HG03135 (cell line): ENCODE results near the gene TMEM132C.

Source experiments
- ATAC-seq: cut with Tn5 transposase; IDR thresholded peaks from one replicate; pipeline ENCODE4 v1.9.1; 2021; ENCODE audit warnings: mild to moderate bottlenecking, moderate library complexity; ENCODE audit not compliant: unreplicated experiment

Gene TMEM132C

DNA sequence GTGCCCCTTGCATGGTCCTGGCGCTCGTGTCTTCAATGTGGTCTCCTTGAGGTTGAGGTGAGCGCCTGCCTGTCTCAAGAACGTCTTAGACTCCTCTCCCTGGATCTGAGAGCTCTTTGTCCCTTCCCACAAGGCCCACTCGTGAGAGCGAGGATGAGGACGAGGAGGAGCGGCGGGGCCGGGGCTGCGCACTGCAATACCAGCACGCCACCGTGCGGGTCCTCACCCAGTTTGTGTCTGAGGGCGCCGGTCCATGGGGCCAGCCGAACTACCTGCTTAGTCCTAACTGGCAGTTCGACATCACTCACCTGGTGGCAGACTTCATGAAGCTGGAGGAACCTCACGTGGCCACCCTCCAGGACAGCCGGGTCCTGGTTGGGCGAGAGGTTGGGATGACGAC lies 428.7 kb downstream of the TMEM132C start:
- no peak for ATAC-seq

DNA sequence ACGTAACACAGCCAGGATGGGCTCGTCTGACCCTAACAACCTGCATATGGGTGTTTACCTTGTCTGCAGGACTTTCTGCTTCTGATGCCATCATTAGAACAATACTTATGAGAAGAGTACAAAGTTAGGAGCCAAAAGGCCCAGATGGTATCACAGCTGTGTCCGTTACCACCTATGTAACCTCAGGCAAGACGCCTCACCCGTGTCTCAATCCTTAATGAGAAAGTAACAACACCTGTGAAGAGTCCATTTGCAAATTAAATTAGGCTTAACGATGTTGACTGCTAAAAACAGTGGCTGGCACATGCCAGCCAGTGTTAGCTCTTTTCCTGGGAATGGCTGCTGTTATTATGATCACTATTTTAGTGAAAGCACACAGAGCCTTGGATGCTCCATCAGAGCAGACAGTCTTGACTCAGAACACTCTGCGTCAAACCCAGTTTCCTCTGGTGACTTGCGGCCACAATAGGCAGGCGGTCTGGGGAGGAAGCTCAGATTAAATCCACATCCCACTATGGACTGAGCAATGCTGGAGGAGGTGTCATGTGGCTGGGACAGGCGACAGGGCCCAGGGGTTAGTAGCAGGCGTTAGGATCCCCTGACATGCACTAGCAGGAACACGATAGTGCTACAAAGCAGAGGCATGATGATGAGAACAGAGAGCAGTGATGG lies 431.5 kb downstream of the TMEM132C start:
- no peak for ATAC-seq

DNA sequence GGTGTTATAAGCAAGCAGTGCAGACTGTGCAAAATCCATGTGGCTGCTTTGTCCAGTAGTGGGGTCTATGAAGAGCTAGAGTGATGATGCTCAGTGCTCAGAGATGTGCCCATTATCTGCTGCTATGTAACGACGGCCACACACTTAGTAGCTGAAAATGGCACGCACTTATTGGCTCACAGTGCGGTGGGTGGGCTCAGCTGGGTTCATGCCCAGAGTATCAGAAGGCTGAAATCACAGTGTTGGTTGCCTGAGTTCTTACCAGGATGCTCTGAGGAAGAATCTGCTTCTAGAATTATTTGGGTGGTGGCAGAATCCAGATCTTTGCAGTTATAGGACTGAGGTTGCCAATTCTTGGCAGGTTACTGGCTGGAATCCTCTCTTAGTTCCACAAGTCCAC lies 432.1 kb downstream of the TMEM132C start:
- ATAC-seq = no peak

DNA sequence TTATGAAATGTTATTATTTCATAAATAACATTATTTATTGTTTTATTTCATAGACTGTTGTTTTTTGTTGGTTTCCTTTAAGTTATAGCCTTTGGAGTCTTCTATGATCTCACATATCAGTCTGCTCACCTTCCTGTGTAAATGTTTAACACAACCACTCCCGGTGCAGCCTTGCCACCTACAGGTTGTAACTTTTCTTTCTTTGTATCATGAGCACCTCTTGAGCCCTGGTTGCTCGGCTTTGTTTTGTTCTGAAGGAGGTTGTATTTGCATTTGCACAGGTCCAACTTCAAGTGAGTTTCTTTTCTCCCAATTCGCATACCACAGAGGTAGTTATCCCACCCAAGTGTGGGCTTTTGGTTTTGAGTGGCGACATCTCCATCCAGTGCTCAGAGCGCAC lies 435.4 kb downstream of the TMEM132C start:
- no peak for ATAC-seq

DNA sequence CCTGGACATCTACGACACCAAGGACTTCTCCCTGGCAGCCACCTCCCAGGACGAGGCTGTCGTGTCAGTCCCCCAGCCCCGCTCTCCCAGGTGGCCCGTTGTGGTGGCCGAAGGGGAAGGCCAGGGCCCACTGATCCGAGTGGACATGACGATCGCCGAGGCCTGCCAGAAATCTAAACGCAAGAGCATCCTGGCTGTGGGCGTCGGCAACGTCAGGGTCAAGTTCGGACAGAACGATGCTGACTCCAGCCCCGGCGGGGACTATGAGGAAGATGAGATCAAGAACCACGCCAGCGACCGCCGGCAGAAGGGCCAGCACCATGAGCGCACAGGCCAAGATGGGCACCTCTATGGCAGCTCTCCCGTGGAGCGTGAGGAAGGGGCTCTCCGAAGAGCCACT lies 438.2 kb downstream of the TMEM132C start:
- no peak for ATAC-seq

DNA sequence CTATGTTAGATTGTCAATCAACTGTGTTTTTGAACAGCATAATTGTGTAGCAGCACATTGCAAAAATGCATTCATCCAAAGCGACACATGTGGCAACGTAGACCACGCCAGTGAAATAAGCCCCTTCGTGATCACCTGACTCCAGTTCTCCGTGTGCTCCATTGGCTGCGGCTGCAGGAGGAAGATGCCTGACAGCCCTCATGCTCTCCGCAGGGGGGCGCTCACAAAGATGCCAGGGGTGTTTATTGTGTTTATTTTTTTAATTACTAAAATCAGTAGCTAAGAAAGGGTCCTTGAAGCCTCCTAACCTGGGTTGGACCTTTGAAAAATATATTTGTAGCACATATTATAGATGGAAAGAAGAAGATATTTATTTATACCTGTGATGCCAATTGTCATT lies 440.5 kb downstream of the TMEM132C start:
- no peak for ATAC-seq

DNA sequence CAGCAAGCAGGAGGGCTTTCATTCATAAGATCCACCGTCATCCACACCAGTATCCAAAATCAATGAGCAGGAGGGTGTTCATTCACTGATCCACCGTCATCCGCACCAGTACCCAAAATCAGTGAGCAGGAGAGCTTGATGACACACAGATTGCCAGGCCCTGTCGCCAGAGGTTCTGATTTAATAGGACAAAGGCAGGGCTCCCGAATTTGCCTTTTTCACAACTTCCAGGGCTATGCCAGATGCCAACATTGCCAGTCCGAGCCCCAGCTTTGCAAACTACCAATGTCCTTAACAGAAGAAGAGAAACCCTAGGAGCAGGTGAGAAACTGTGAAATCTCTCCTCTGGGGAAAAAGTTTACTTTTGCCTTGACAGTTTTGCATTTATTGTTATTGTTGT lies 441.8 kb downstream of the TMEM132C start:
- no peak for ATAC-seq

DNA sequence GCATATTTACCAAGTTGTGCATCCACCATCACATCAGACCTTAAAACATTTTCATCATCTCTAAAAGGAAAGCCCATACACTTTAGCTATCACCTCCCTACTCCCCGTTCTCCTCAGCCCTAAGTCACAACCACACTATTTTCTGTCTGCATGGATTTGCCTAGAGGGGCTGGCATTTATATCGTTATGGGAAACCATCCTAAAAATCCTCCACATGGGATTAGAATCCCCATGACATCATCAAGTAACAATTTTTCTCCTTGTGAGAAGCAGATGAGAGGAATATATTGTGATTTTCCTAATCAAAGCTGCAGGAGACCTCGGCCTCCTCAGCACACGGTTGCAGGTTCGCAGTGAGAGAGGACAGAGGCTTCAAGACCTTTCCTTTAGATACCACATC lies 442.7 kb downstream of the TMEM132C start:
- ATAC-seq = no peak

DNA sequence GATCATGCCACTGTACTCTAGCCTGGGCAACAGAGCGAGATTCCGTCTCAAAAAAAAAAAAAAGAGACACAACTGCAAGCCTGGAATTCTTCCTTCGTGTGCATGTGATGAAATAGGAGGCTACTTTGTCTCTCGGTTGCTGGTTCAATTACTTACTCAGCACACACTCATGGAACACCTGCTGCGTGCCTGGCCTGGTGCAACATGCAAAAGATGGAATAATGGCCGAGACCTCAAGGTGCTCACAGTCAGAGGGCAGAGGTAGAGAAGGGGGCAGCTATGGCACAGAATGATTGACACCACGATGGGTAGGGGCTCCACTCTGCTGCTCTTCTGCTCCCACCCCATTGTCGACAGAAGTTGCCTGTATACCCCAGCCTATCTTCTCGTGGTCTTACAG lies 444.5 kb downstream of the TMEM132C start:
- no peak for ATAC-seq

DNA sequence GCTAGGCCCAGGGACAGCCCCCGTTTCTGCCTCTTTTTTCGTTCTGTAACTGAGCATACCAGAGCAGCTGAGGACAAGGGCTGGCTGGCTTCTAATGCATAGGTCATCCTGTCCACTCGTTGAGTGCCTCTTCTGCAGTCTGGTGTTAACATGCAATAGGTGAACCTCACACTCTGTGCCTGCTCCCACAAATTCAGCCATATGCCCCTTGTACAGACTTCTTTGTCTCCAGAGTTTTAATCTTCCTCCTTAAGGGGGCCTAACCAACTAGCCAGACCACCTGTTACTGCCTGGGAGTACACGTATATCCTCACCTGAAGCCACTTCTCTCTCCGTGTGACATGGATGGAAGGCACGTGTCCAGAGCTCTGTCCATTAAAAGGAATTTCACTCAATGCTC lies 445.7 kb downstream of the TMEM132C start:
- ATAC-seq = no peak

DNA sequence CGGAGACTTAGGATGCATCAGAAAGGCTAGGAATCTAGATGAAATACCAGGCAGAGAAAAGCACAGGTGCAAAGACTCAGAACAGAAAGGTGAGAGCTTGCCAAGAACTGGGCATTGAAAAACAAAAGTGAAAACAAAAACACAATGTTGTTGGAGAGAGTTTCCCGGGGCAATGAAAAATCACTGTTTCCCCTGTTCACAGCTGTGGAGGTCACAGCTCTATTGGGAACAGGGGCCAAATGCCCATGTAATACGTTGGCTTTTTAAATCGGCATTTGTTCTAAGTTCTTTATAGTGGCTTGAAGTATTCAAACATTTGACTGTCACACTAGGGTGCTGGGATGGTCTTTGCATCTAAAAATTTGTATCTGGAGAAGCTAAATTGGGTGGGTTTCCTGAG lies 448.5 kb downstream of the TMEM132C start:
- no peak for ATAC-seq

DNA sequence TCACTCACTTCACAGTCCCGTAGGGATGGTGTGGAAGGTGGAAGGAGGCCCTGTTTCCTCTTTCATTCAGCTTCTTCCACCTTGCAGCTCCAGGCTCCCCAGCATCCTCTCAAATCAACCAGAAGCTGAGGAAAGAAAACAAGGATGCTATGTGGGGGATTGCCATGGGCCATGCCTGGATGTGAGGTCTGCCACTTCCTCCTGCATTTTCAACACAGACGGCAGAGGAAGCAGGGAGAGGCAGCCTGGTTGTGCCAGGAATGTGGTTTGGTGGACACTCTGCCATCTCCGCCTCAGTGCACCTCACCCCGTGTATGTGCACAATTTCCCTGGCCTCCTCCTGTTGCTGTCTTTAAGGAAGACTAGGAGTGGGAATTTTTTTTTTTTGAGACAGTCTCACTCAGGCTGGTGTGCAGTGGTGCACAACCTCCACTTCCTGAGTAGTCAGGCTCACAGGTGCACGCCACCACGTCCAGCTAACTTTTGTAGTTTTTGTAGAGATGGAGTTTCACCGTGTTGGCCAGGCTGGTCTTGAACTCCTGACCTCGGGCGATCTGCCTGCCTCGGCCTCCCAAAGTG lies 457.6 kb downstream of the TMEM132C start:
- ATAC-seq = no peak

DNA sequence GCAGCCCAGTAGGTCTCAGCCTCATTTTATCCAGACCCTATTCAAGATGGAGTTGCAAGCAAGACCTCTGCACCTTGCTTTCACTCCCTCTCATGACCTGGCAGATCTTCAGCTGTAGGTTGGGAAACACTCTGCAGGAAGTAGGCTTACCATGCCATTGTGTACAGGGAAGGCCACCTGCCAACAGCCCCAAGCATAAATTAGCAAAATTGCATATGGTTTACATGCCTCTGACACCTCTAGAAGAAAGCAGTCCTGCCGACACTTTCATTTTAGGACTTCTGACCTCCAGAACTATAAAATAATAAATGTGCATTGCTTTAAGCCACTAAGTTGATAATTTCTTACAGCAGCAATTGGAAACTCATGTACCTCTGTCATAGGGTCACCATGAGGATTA lies 459.9 kb downstream of the TMEM132C start:
- ATAC-seq = no peak

DNA sequence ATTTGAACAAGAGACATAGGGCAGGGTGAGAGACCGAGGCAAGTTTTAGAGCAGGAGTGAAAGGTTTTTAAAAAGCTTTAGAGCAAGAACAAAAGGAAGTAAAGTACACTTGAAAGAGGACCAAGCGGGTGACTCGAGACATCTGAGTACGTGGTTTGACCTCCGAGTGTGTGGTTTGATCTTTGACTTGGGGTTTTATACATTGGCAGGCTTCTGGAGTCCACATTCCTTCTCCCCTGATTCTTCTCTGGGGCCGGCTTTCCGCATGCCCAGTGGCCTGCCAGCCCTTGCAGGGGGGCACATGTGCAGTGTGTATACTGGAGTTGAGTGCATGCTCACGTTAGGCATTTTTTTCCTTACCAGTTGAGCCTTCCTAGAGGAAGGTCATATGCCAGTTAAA lies 460.5 kb downstream of the TMEM132C start:
- no peak for ATAC-seq

DNA sequence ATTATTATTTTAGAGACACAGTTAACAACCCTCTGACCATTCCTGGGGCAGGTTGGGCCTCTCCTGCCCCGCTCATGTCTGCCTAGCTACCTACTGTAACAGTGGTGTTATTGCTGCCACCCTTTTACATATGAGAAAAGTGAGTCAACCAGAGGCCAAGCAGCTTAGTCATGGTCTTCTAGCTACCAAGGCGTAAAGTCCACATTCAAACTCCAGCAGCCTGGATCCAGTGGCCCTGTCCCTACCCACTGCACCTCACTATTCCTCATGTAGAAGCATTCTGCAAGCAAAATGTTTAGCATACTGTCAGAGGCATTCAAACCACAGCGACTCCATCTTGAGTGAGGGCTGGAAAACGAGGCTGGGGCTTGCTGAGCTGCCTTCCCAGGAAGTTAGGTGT lies 461.0 kb downstream of the TMEM132C start:
- ATAC-seq = no peak

DNA sequence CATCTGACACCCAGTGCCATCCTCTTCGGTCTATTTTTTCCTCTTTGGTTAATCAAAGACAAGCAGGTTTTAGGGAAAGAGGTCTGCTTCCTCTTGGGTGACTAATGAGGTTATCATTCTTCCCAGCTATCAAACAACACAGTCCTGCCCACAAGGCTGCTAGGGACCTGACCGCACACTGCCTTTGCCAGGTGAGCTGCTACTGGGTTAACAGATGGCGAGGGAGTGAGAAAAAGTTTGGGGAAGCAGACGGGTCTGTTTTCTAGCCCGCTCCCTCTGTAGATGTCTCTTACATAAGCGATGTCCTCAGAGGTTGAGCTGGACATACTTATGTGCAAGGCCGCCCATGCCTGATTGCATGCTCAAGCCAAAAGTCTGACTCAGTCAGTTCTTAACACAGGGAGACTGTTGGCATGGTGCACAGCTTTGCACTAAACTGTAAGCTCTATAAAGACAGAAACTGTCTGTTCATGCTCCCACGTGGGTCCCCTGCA lies 462.7 kb downstream of the TMEM132C start:
- no peak for ATAC-seq

DNA sequence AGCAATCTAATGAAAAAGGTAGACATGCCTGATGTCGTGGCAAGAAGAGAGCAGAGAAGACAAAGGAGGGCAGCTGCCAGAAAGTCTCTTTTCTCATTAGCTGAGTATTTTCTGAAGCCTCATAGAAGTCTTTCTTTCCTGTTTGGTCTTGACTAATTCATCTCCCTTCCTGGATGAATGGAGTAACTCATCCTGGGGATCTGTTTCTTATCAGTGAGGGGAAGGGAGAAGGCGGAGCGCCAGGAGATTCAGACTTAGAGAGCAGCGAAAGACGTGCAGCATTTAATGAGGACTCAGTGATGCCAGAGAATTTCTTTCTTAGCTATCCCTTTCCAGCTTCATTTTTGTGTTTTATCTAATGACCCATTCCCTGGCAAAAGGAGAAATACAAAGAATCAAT lies 467.4 kb downstream of the TMEM132C start:
- no peak for ATAC-seq

DNA sequence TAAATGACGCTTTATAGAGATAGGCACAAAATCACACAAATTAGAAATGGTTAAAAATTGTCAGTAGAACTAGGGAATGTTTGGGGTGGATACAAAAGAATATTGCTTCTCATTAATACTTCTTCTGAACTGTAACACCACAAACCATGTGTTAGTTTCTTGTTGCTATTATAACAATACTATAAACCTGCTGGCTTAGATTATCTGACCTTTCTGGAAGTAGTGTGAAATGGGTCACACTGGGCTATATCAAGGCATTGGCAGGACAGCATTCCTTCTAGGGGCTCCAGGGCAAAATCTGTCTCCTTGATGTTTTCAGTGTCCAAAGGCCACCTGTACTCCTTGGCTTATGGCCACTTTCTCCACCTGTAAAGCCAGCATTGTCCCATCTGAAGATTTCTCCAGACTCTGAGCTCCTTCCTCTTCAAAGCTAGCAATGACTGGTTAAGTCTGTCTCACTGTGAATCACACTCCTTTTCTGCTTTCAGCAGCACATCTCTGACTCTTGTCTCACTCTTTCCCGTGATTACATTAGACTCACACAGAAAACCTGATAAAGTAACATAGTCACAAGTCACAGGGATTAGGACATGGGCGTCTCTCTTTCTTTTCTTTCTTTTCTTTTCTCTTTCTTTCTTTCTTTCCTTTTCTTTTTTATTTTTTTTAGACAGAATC lies 470.5 kb downstream of the TMEM132C start:
- ATAC-seq = no peak

DNA sequence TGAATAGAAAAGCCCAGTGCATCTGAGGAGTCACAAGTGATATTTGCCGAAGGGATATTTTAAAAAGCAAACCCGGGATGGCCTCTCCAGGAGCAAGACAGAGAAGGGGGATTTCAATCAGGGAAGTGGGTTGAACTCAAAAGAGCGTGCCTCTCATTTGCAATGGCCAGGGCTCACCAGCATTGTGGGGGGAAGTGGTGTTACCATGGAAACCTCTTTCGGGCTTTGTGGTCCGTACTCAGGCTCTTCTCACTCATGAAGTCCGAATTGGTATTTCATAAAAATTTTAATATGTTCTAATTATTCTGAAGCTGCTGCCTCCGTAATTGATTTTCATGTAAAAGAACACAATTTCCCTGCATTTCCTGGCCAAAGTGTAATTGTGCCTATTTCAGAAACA lies 476.9 kb downstream of the TMEM132C start:
- no peak for ATAC-seq

DNA sequence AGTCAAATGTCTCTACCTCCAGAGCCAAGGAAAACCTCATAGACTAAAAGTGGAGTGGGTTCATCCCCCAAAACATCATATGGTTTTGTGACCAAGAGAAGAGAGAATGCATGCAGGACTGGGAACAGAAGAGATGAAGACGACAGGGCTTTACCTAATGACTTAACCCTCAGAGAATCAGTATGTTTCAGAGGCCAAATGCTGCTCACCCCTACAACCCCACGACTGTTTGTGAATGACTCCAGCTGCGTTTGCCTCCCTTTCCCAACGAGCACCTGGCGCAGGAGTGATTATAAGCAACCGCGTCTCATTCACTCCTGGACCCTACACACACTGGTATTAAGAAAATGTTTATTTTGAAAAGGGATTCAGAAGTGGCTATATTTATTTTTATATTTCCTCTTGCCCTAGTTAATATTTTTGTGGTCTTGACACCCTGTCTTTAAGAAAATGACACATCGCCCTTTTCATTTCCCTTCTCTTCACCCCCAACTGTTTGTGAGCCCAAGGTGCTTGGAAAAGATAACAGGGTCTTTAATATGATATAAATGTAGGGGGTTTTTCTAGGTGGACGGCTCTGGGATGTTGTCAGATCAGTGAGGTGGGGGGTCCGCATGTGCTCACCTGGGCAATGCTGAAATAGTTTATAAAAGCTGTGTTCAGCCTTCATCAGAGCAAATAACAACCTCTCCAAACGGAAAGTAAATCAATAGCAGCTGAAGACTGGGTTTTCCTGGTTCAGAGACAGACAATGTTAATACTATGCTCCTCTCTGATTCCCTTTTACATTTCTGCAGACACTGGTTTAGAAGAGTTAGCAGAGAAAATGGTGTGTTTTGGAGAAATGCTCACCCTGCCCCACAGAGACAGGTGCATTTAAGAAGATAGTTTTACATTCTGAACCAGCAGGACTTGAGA lies 479.1 kb downstream of the TMEM132C start:
- no peak for ATAC-seq

DNA sequence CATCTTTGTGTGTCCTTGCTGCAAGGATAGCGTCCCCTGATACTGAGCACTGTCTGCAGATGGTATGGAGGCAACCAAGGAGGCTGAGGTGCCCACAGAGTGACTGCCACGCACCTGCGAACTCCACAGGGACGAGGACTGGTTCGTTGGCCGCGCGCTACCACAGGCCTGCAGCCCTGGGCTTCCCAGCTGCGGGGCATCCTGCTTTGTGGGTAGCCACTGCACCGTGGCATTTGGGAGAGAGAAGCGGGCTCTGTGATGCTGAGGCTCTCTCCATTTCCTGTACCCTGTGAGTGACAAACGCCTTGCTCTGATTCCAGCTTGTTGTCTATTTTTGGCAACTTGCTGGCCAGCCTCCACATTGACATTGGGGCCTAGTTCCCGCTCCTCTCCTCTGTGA lies 480.5 kb downstream of the TMEM132C start:
- ATAC-seq = no peak
